ENCODE data around the gene CPT1A. TPM values are rescaled to one million over a fixed set of nuclear protein-coding genes. Genes with fewer than 3 reads are reported as not detected.

CPT1A gene
- polyA plus RNA-seq, 2 donors, result 8.4 to 13.8 TPM

- Histone ChIP-seq H3K4me3 (ENCODE audit: low read depth in 1 of 2, low read length in 2 of 2) (no peak overlapping the region), H3K27ac (ENCODE audit: low read depth in 2 of 2, low read length in 1 of 2) (no peak overlapping the region), H3K4me1 (ENCODE audit: control insufficient read depth in 2 of 2, insufficient read depth in 2 of 2, low read length in 1 of 2) (peaks cover 0 to 3% of the 10 kb centered on the region in 2 donors), H3K27me3 (ENCODE audit: control insufficient read depth in 1 of 2, insufficient read depth in 2 of 2, low read length in 2 of 2) (no peaks in the 10 kb centered on the region), H3K36me3 (ENCODE audit: control insufficient read depth in 2 of 2, insufficient read depth in 2 of 2, low read length in 1 of 2) (no peaks in the 10 kb centered on the region), H3K9me3 (ENCODE audit: control insufficient read depth in 2 of 2, insufficient read depth in 1 of 2, low read depth in 1 of 2, low read length in 1 of 2) (peaks cover 0 to 2% of the 10 kb centered on the region in 2 donors)
- 83% methylated on average over 23 of the region's 23 CpGs for WGBS, 2 donors
These were observed 127.5 kb downstream of the CPT1A start for GRCh38 chr11:68714060-68714856.

GRCh38 chr11:68711114-68711513 is 130.6 kb downstream of the CPT1A start:
- Histone ChIP-seq H3K4me1 (ENCODE audit: control insufficient read depth in 2 of 2, insufficient read depth in 2 of 2, low read length in 1 of 2) (peaks cover 0 to 3% of the 10 kb centered on the region in 2 donors), H3K4me3 (ENCODE audit: low read depth in 1 of 2, low read length in 2 of 2) (no peak overlapping the region), H3K36me3 (ENCODE audit: control insufficient read depth in 2 of 2, insufficient read depth in 2 of 2, low read length in 1 of 2) (no peaks in the 10 kb centered on the region), H3K9me3 (ENCODE audit: control insufficient read depth in 2 of 2, insufficient read depth in 1 of 2, low read depth in 1 of 2, low read length in 1 of 2) (no peaks in the 10 kb centered on the region), H3K27me3 (ENCODE audit: control insufficient read depth in 1 of 2, insufficient read depth in 2 of 2, low read length in 2 of 2) (no peaks in the 10 kb centered on the region), H3K27ac (ENCODE audit: low read depth in 2 of 2, low read length in 1 of 2) (no peak overlapping the region)
- WGBS, 2 donors, result 95% methylated on average over 8 of the region's 8 CpGs

GRCh38 chr11:68710409-68710808 is 131.3 kb downstream of the CPT1A start:
- no peaks in the 10 kb centered on the region for H3K36me3 ChIP-seq (ENCODE audit: control insufficient read depth in 2 of 2, insufficient read depth in 2 of 2, low read length in 1 of 2)
- 80 to 85% methylated on average over 11 of the region's 11 CpGs for WGBS, 2 donors

GRCh38 chr11:68709062-68709461 is 132.7 kb downstream of the CPT1A start:
- Histone ChIP-seq H3K4me3 (ENCODE audit: low read depth in 1 of 2, low read length in 2 of 2) (no peak overlapping the region), H3K27me3 (ENCODE audit: control insufficient read depth in 1 of 2, insufficient read depth in 2 of 2, low read length in 2 of 2) (peaks cover 0 to 2% of the 10 kb centered on the region in 2 donors), H3K4me1 (ENCODE audit: control insufficient read depth in 2 of 2, insufficient read depth in 2 of 2, low read length in 1 of 2) (peaks cover 0 to under 1% of the 10 kb centered on the region in 2 donors), H3K36me3 (ENCODE audit: control insufficient read depth in 2 of 2, insufficient read depth in 2 of 2, low read length in 1 of 2) (no peaks in the 10 kb centered on the region), H3K9me3 (ENCODE audit: control insufficient read depth in 2 of 2, insufficient read depth in 1 of 2, low read depth in 1 of 2, low read length in 1 of 2) (no peaks in the 10 kb centered on the region), H3K27ac (ENCODE audit: low read depth in 2 of 2, low read length in 1 of 2) (no peak overlapping the region)
- 89 to 90% methylated on average over 12 of the region's 12 CpGs for WGBS, 2 donors

More at GRCh38 chr11:68710409-68710808, 131.3 kb downstream of the CPT1A start:
- no peak overlapping the region for H3K4me3 ChIP-seq (ENCODE audit: low read depth in 1 of 2, low read length in 2 of 2)
- no peak overlapping the region for H3K27ac ChIP-seq (ENCODE audit: low read depth in 2 of 2, low read length in 1 of 2)
- no peaks in the 10 kb centered on the region for H3K9me3 ChIP-seq (ENCODE audit: control insufficient read depth in 2 of 2, insufficient read depth in 1 of 2, low read depth in 1 of 2, low read length in 1 of 2)
- peaks cover 0 to 3% of the 10 kb centered on the region in 2 donors for H3K4me1 ChIP-seq (ENCODE audit: control insufficient read depth in 2 of 2, insufficient read depth in 2 of 2, low read length in 1 of 2)
- no peaks in the 10 kb centered on the region for H3K27me3 ChIP-seq (ENCODE audit: control insufficient read depth in 1 of 2, insufficient read depth in 2 of 2, low read length in 2 of 2)

GRCh38 chr11:68707527-68707926 is 134.2 kb downstream of the CPT1A start:
- no peaks in the 10 kb centered on the region for H3K4me1 ChIP-seq (ENCODE audit: control insufficient read depth in 2 of 2, insufficient read depth in 2 of 2, low read length in 1 of 2)
- peaks cover 0 to 2% of the 10 kb centered on the region in 2 donors for H3K27me3 ChIP-seq (ENCODE audit: control insufficient read depth in 1 of 2, insufficient read depth in 2 of 2, low read length in 2 of 2)
- no peaks in the 10 kb centered on the region for H3K9me3 ChIP-seq (ENCODE audit: control insufficient read depth in 2 of 2, insufficient read depth in 1 of 2, low read depth in 1 of 2, low read length in 1 of 2)
- 75 to 80% methylated on average over 7 of the region's 7 CpGs for WGBS, 2 donors
- no peak overlapping the region for H3K27ac ChIP-seq (ENCODE audit: low read depth in 2 of 2, low read length in 1 of 2)
- H3K36me3 ChIP-seq (ENCODE audit: control insufficient read depth in 2 of 2, insufficient read depth in 2 of 2, low read length in 1 of 2), result no peaks in the 10 kb centered on the region
- no peak overlapping the region for H3K4me3 ChIP-seq (ENCODE audit: low read depth in 1 of 2, low read length in 2 of 2)

GRCh38 chr11:68704887-68705286 is 136.8 kb downstream of the CPT1A start:
- Histone ChIP-seq H3K4me1 (ENCODE audit: control insufficient read depth in 2 of 2, insufficient read depth in 2 of 2, low read length in 1 of 2) (no peaks in the 10 kb centered on the region), H3K9me3 (ENCODE audit: control insufficient read depth in 2 of 2, insufficient read depth in 1 of 2, low read depth in 1 of 2, low read length in 1 of 2) (no peaks in the 10 kb centered on the region), H3K4me3 (ENCODE audit: low read depth in 1 of 2, low read length in 2 of 2) (no peak overlapping the region), H3K36me3 (ENCODE audit: control insufficient read depth in 2 of 2, insufficient read depth in 2 of 2, low read length in 1 of 2) (no peaks in the 10 kb centered on the region), H3K27me3 (ENCODE audit: control insufficient read depth in 1 of 2, insufficient read depth in 2 of 2, low read length in 2 of 2) (peaks cover 0 to 2% of the 10 kb centered on the region in 2 donors), H3K27ac (ENCODE audit: low read depth in 2 of 2, low read length in 1 of 2) (no peak overlapping the region)
- WGBS, 2 donors, result 40 to 45% methylated on average over 16 of the region's 16 CpGs

Other genes starting within 250 kb of the CPT1A start
- under 1 TPM; 0.12 to 0.46 TPM for gene GAL, start 157.4 kb downstream of the CPT1A start, polyA plus RNA-seq
- gene TESMIN, start 90.4 kb downstream of the CPT1A start, polyA plus RNA-seq, result 1 to 10 TPM; 3.0 to 3.7 TPM
- 10 to 100 TPM; 63.0 to 77.6 TPM for gene MRPL21, start 61.9 kb upstream of the CPT1A start, polyA plus RNA-seq
- 10 to 100 TPM; 10.9 to 22.3 TPM for gene IGHMBP2, start 62.0 kb upstream of the CPT1A start, polyA plus RNA-seq
- gene MRGPRD, start 139.1 kb upstream of the CPT1A start, polyA plus RNA-seq, result not detected
- 10 to 100 TPM in 1 of 2 donors, 1 to 10 TPM in 1; 5.3 to 14.7 TPM for gene MRGPRF, start 171.3 kb upstream of the CPT1A start, polyA plus RNA-seq
- gene TPCN2, start 207.0 kb upstream of the CPT1A start, polyA plus RNA-seq, result 10 to 100 TPM in 1 of 2 donors, 1 to 10 TPM in 1; 6.5 to 12.1 TPM

All from esophagus (tissue), 2 donors.